H9 (cell line): ENCODE results near the gene DUSP2. TPM values are rescaled to one million over a fixed set of nuclear protein-coding genes. Genes with fewer than 3 reads are reported as not detected.

ENCODE experiments used
- DNase-seq: peaks from one replicate; pipeline ENCODE4 v3.0.0-alpha.2; 2017
- H2AFZ ChIP-seq: one replicate; pipeline ENCODE4 v1.6.1; 2013; ENCODE audit warnings: mild to moderate bottlenecking, low read length, control low read depth, moderate library complexity
- H2AK5ac ChIP-seq: 2 replicates; pipeline ENCODE4 v1.6.1; 2013; ENCODE audit warnings: low read length, control low read depth, mixed read lengths; ENCODE audit not compliant: insufficient read length
- H2BK120ac ChIP-seq: one replicate; pipeline ENCODE4 v1.6.1; 2013; ENCODE audit warnings: low read depth, mild to moderate bottlenecking, low read length, control low read depth, inconsistent platforms; ENCODE audit not compliant: poor library complexity, severe bottlenecking
- H2BK12ac ChIP-seq: 2 replicates; pipeline ENCODE4 v1.6.1; 2013; ENCODE audit warnings: low read length, control low read depth, mixed read lengths, low read depth; ENCODE audit not compliant: insufficient read length
- H2BK15ac ChIP-seq: 2 replicates; pipeline ENCODE4 v1.6.1; 2013; ENCODE audit warnings: low read depth, low read length, control low read depth
- H2BK20ac ChIP-seq: one replicate; pipeline ENCODE4 v1.6.1; 2013; ENCODE audit warnings: low read depth, mild to moderate bottlenecking, low read length, control low read depth, inconsistent platforms; ENCODE audit not compliant: poor library complexity, severe bottlenecking
- H2BK5ac ChIP-seq: 2 replicates; pipeline ENCODE4 v1.6.1; 2013; ENCODE audit warnings: low read length, control low read depth, mixed read lengths; ENCODE audit not compliant: insufficient read length
- H3K14ac ChIP-seq: 2 replicates; pipeline ENCODE4 v1.6.1; 2013; ENCODE audit warnings: low read length, control low read depth; ENCODE audit not compliant: insufficient read depth
- H3K18ac ChIP-seq: 2 replicates; pipeline ENCODE4 v1.6.1; 2013; ENCODE audit warnings: low read depth, mild to moderate bottlenecking, mixed read lengths, low read length, control low read depth; ENCODE audit not compliant: insufficient read length
- H3K23ac ChIP-seq: 2 replicates; pipeline ENCODE4 v1.6.1; 2013; ENCODE audit warnings: low read length, control low read depth, mixed read lengths, low read depth; ENCODE audit not compliant: insufficient read length
- H3K23me2 ChIP-seq: 2 replicates; pipeline ENCODE4 v1.6.1; 2013; ENCODE audit warnings: low read depth, mild to moderate bottlenecking, mixed read lengths, low read length, control low read depth; ENCODE audit not compliant: insufficient read length, poor library complexity, severe bottlenecking
- H3K27ac ChIP-seq: 2 replicates; pipeline ENCODE4 v1.5.1; 2013; ENCODE audit warnings: low read length, control low read depth, mixed read lengths, low read depth; ENCODE audit not compliant: insufficient read length
- H3K27me3 ChIP-seq: 2 replicates; pipeline ENCODE4 v1.6.1; 2013; ENCODE audit warnings: low read length, control low read depth, inconsistent platforms; ENCODE audit not compliant: insufficient read depth
- H3K4ac ChIP-seq: 2 replicates; pipeline ENCODE4 v1.6.1; 2013; ENCODE audit warnings: low read depth, mild to moderate bottlenecking, control low read depth, inconsistent platforms, low read length, moderate library complexity
- H3K4me1 ChIP-seq: 2 replicates; pipeline ENCODE4 v1.6.1; 2013; ENCODE audit warnings: low read length, control low read depth, inconsistent platforms; ENCODE audit not compliant: insufficient read depth
- H3K4me2 ChIP-seq: 2 replicates; pipeline ENCODE4 v1.6.1; 2013; ENCODE audit warnings: low read length, control low read depth, mixed read lengths; ENCODE audit not compliant: insufficient read length, insufficient read depth
- H3K56ac ChIP-seq: 2 replicates; pipeline ENCODE4 v1.6.1; 2013; ENCODE audit warnings: low read depth, mild to moderate bottlenecking, mixed read lengths, low read length, control low read depth; ENCODE audit not compliant: insufficient read length
- H3K79me1 ChIP-seq: 2 replicates; pipeline ENCODE4 v1.6.1; 2013; ENCODE audit warnings: low read depth, mild to moderate bottlenecking, moderate library complexity, low read length, control low read depth, inconsistent platforms; ENCODE audit not compliant: insufficient read depth, poor library complexity, severe bottlenecking
- H3K79me2 ChIP-seq: 2 replicates; pipeline ENCODE4 v1.6.1; 2013; ENCODE audit warnings: low read length, control low read depth, inconsistent platforms; ENCODE audit not compliant: insufficient read depth
- H3K9ac ChIP-seq: 2 replicates; pipeline ENCODE4 v1.6.1; 2013; ENCODE audit warnings: low read length, control low read depth, mixed read lengths; ENCODE audit not compliant: insufficient read length; ENCODE audit errors: extremely low read depth
- H3K9me3 ChIP-seq: one replicate; pipeline ENCODE4 v1.6.1; 2013; ENCODE audit warnings: low read depth, low read length, inconsistent platforms; ENCODE audit not compliant: control insufficient read depth
- H3T11ph ChIP-seq: one replicate; pipeline ENCODE4 v1.6.1; 2013; ENCODE audit warnings: mild to moderate bottlenecking, low read length, control low read depth, inconsistent platforms
- H4K20me1 ChIP-seq: one replicate; pipeline ENCODE4 v1.6.1; 2013; ENCODE audit not compliant: control insufficient read depth, insufficient read length, insufficient read depth
- H4K5ac ChIP-seq: 2 replicates; pipeline ENCODE4 v1.6.1; 2013; ENCODE audit warnings: low read depth, mild to moderate bottlenecking, mixed read lengths, low read length, control low read depth; ENCODE audit not compliant: insufficient read length
- H4K8ac ChIP-seq: replicated peaks from 2 replicates; pipeline ENCODE4 v1.6.1; 2013; ENCODE audit warnings: low read length, control low read depth, mixed read lengths, low read depth; ENCODE audit not compliant: insufficient read length
- H4K91ac ChIP-seq: 2 replicates; pipeline ENCODE4 v1.6.1; 2013; ENCODE audit warnings: low read depth, mild to moderate bottlenecking, moderate library complexity, mixed read lengths, low read length, control low read depth; ENCODE audit not compliant: insufficient read length
- H3K27ac Mint-ChIP-seq, 3 experiments: 2 replicates in 2 of 3; 3 replicates in 1 of 3; pipeline ENCODE4 v1.8.0; 2020 to 2021; ENCODE audit warnings: mixed read lengths in 3 of 3, mild to moderate bottlenecking in 1 of 3, moderate library complexity in 1 of 3
- H3K27me3 Mint-ChIP-seq: 2 replicates; pipeline ENCODE4 v1.8.0; 2021; ENCODE audit warnings: low read depth, mild to moderate bottlenecking, moderate library complexity, mixed read lengths
- H3K36me3 Mint-ChIP-seq, 3 experiments: 2 replicates in 2 of 3; 3 replicates in 1 of 3; pipeline ENCODE4 v1.8.0; 2020 to 2021; ENCODE audit warnings: low read depth in 3 of 3, mixed read lengths in 3 of 3; ENCODE audit not compliant: insufficient read depth in 1 of 3
- H3K4me1 Mint-ChIP-seq, 2 experiments: 2 replicates each; pipeline ENCODE4 v1.8.0; 2020; ENCODE audit warnings: mixed read lengths in 2 of 2
- H3K4me3 Mint-ChIP-seq, 2 experiments: 2 replicates in 1 of 2; 3 replicates in 1 of 2; pipeline ENCODE4 v1.8.0; 2020 to 2021; ENCODE audit warnings: mild to moderate bottlenecking in 2 of 2, mixed read lengths in 2 of 2, moderate library complexity in 1 of 2
- H3K9me3 Mint-ChIP-seq, 2 experiments: 2 replicates in 1 of 2; 3 replicates in 1 of 2; pipeline ENCODE4 v1.8.0; 2020; ENCODE audit warnings: mild to moderate bottlenecking in 2 of 2, mixed read lengths in 2 of 2, moderate library complexity in 1 of 2
- CTCF ChIP-seq: fragments of 200-600 bp; sonication (generic); conservative IDR thresholded peaks from 3 replicates; pipeline ENCODE4 v1.8.0; 2021; ENCODE audit warnings: antibody characterized with exemption, mild to moderate bottlenecking
- WGBS: extraction: QIAGEN DNeasy Blood & Tissue Kit; methylation state at CpG from one replicate; pipeline ENCODE4 v1.1.7; 2013; ENCODE audit warnings: missing lambda C conversion rate, low lambda C conversion rate, mixed read lengths; ENCODE audit not compliant: insufficient read length; ENCODE audit errors: extremely low coverage; 5-methylcytosine and 5-hydroxymethylcytosine counted together
- total RNA-seq: library from RNA; stranded (reverse); gene quantifications from 2 replicates; pipeline ENCODE4 v1.2.1, GENCODE V29; 2021

Gene DUSP2
- total RNA-seq, 1 experiment from 2014 or later: 14.9 TPM

- H4K20me1 ChIP-seq: no peaks in the 10 kb centered on the region
- H3K27me3 Mint-ChIP-seq: no peaks in the 10 kb centered on the region; the same call in 1 of the 2 replicates
- no peak overlapping the region for H3K23ac ChIP-seq
- no peaks in the 10 kb centered on the region for H3K9me3 ChIP-seq
- H3K79me1 ChIP-seq: no peaks in the 10 kb centered on the region
- no peak overlapping the region for H2AFZ ChIP-seq
- no peak overlapping the region for H3K4me2 ChIP-seq
- H3K56ac ChIP-seq: no peak overlapping the region
- no peak overlapping the region for H3K4ac ChIP-seq
- no peak overlapping the region for H2BK20ac ChIP-seq
- no peak overlapping the region for H3K9ac ChIP-seq
- no peaks in the 10 kb centered on the region for H3K23me2 ChIP-seq
- no peaks in the 10 kb centered on the region for H3K79me2 ChIP-seq
- H2AK5ac ChIP-seq: no peak overlapping the region
- no peak overlapping the region for H3K4me3 Mint-ChIP-seq
- no peaks in the 10 kb centered on the region for H3K27me3 ChIP-seq
- H4K5ac ChIP-seq: no peak overlapping the region
- no peak overlapping the region for H3K18ac ChIP-seq
- H3K14ac ChIP-seq: no peak overlapping the region
- no peak overlapping the region for H2BK5ac ChIP-seq
- H3K4me1 Mint-ChIP-seq: peaks cover 15 to 33% of the 10 kb centered on the region in 2 experiments
- no peaks in the 10 kb centered on the region for H3K36me3 Mint-ChIP-seq
- TF ChIP-seq CTCF: no peak
- H3K4me1 ChIP-seq: no peaks in the 10 kb centered on the region; the same call in 1 of the 2 replicates
- no peak overlapping the region for H2BK120ac ChIP-seq
- no peak overlapping the region for H3T11ph ChIP-seq
- H2BK15ac ChIP-seq: no peak overlapping the region
- no peak overlapping the region for H3K27ac ChIP-seq
- no CpG with 5 or more reads among the region's 11 CpGs for whole genome bisulfite sequencing
- no peaks in the 10 kb centered on the region; a peak in 1 of 5 replicates for H3K9me3 Mint-ChIP-seq
- H2BK12ac ChIP-seq: no peak overlapping the region
- DNase-seq: peak; percentile 28
- H3K27ac Mint-ChIP-seq: no peak overlapping the region
- H4K8ac ChIP-seq: no peak overlapping the region
- H4K91ac ChIP-seq: no peak overlapping the region
These were observed 46.2 kb downstream of the DUSP2 start for GRCh38 chr2:96098900-96099590.
